SK-N-SH (cell line): ENCODE measurements around the gene SLCO2A1.

Experiments used
- ELF1 ChIP-seq: IDR thresholded peaks from 2 replicates; pipeline ENCODE4 v1.4.0; 2012
- EP300 ChIP-seq, 2 experiments: IDR thresholded peaks; 2 replicates each; pipeline versions ENCODE4 v1.4.0 to v1.6.1; 2012; ENCODE audit warnings: borderline replicate concordance in 1 of 2, low read depth in 1 of 2, low read length in 1 of 2
- GABPA ChIP-seq: IDR thresholded peaks from 2 replicates; pipeline ENCODE4 v1.4.0; 2012; ENCODE audit warnings: low read depth, mild to moderate bottlenecking
- POLR2AphosphoS5 ChIP-seq: IDR thresholded peaks from 2 replicates; pipeline ENCODE4 v1.6.1; 2012; ENCODE audit warnings: low read depth, low read length
- RAD21 ChIP-seq: IDR thresholded peaks from 2 replicates; pipeline ENCODE4 v1.6.1; 2012; ENCODE audit warnings: mild to moderate bottlenecking, low read length
- RXRA ChIP-seq: IDR thresholded peaks from 2 replicates; pipeline ENCODE4 v1.4.0; 2012; ENCODE audit warnings: low read depth, mild to moderate bottlenecking, borderline replicate concordance
- SIN3A ChIP-seq: IDR thresholded peaks from 2 replicates; pipeline ENCODE4 v1.6.1; 2012; ENCODE audit warnings: low read depth, mild to moderate bottlenecking, low read length, moderate library complexity, borderline replicate concordance
- SMC3 ChIP-seq: IDR thresholded peaks from 2 replicates; pipeline ENCODE4 v1.6.1; 2012; ENCODE audit warnings: low read depth, low read length, improper control_type of control experiment
- YY1 ChIP-seq: IDR thresholded peaks from 2 replicates; pipeline ENCODE4 v1.4.0; 2012; ENCODE audit warnings: low read depth, mild to moderate bottlenecking
- TF ChIP-seq, protein P1 (sequence below): fragments of 200-600 bp; sonication (generic); IDR thresholded peaks from 2 replicates; pipeline ENCODE4 v1.6.1; 2017; ENCODE audit warnings: antibody characterized with exemption, mild to moderate bottlenecking, moderate library complexity
- TF ChIP-seq, protein P2 (sequence below): IDR thresholded peaks from 2 replicates; pipeline ENCODE4 v1.4.0; 2012; ENCODE audit warnings: low read depth
- TF ChIP-seq, protein P3 (sequence below): fragments of 150-350 bp; IDR thresholded peaks from 2 replicates; pipeline ENCODE4 v1.6.1; 2017; ENCODE audit warnings: antibody characterized with exemption, low read length, low read depth, borderline replicate concordance

DNA sequence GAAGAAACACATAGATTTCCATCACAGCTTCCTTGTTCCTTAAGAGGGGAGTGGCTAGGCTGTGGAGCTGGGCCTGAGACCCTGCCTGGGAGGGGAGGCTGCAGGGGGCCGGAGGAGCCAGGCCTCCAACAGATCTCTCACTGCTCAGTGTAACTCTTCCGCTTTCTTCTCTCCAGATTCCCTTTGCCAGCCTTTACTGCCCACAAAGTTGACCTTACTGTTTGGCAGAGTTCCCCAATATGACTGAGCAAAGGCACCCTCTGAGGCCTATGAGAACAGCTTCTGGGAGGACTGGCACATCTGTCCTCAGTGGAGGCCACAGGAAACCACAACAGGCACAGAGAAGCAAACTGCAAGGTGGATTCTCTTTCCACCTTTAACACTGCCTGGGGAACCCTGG lies 38.1 kb downstream of the SLCO2A1 start:
- TF ChIP-seq, protein P1, sequence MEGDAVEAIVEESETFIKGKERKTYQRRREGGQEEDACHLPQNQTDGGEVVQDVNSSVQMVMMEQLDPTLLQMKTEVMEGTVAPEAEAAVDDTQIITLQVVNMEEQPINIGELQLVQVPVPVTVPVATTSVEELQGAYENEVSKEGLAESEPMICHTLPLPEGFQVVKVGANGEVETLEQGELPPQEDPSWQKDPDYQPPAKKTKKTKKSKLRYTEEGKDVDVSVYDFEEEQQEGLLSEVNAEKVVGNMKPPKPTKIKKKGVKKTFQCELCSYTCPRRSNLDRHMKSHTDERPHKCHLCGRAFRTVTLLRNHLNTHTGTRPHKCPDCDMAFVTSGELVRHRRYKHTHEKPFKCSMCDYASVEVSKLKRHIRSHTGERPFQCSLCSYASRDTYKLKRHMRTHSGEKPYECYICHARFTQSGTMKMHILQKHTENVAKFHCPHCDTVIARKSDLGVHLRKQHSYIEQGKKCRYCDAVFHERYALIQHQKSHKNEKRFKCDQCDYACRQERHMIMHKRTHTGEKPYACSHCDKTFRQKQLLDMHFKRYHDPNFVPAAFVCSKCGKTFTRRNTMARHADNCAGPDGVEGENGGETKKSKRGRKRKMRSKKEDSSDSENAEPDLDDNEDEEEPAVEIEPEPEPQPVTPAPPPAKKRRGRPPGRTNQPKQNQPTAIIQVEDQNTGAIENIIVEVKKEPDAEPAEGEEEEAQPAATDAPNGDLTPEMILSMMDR: no peak
- TF ChIP-seq POLR2AphosphoS5 (no peak), SMC3 (no peak), EP300 (IDR thresholded peaks at IDR 0.05; ENCODE audit: borderline replicate concordance in 1 of 2, low read depth in 1 of 2, low read length in 1 of 2) (no peak), GABPA (no peak), ELF1 (no peak), SIN3A (no peak), RAD21 (no peak), YY1 (no peak), RXRA (no peak)
- TF ChIP-seq, protein P2, sequence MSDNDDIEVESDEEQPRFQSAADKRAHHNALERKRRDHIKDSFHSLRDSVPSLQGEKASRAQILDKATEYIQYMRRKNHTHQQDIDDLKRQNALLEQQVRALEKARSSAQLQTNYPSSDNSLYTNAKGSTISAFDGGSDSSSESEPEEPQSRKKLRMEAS: no peak
- TF ChIP-seq, protein P3, sequence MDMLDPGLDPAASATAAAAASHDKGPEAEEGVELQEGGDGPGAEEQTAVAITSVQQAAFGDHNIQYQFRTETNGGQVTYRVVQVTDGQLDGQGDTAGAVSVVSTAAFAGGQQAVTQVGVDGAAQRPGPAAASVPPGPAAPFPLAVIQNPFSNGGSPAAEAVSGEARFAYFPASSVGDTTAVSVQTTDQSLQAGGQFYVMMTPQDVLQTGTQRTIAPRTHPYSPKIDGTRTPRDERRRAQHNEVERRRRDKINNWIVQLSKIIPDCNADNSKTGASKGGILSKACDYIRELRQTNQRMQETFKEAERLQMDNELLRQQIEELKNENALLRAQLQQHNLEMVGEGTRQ: no peak
